ENCODE measurements around the gene C5orf34.
A peak's percentile ranks its signal among the peaks of the same experiment; 100 is the strongest.
"Not testable (repeated sequence)": the region's sequence is repeated elsewhere in the genome, so short reads cannot be mapped to it uniquely, and the experiment has no call there.

The C5orf34 gene

GRCh38 chr5:43514816-43515677 is at the start of gene C5orf34:
Gene C5orf34, minus strand, starts transcription at chr5:43515148. Its CDS starts 5,809 bp downstream, at chr5:43509339.
- DNase-seq (ENCODE audit: low read depth), result peak; percentile 87

- no peak for DNase-seq (ENCODE audit: low read depth)
These were observed 49.4 kb upstream of the C5orf34 start for GRCh38 chr5:43564289-43564850.

GRCh38 chr5:43563321-43563720 is 48.4 kb upstream of the C5orf34 start:
- no peak for DNase-seq (ENCODE audit: low read depth)

GRCh38 chr5:43561356-43561755 is 46.4 kb upstream of the C5orf34 start:
- DNase-seq (ENCODE audit: low read depth), result no peak

- DNase-seq (ENCODE audit: low read depth), result no peak
These were observed 45.2 kb upstream of the C5orf34 start for GRCh38 chr5:43560128-43560527.

- peak; percentile 76 for DNase-seq (ENCODE audit: low read depth)
These were observed 42.1 kb upstream of the C5orf34 start, which contains the start of gene PAIP1 for GRCh38 chr5:43556857-43557542. Gene PAIP1, minus strand, starts transcription at chr5:43557077. Its CDS starts 231 bp downstream, at chr5:43556846.

- DNase-seq (ENCODE audit: low read depth), result not testable (repeated sequence)
These were observed 41.6 kb upstream of the C5orf34 start for GRCh38 chr5:43556607-43556856.

GRCh38 chr5:43555895-43556606 is 41.1 kb upstream of the C5orf34 start:
- DNase-seq (ENCODE audit: low read depth), result no peak

GRCh38 chr5:43554497-43554896 is 39.5 kb upstream of the C5orf34 start:
- DNase-seq (ENCODE audit: low read depth), result no peak

- DNase-seq (ENCODE audit: low read depth), result no peak
These were observed 38.4 kb upstream of the C5orf34 start for GRCh38 chr5:43553381-43553780.

- no peak for DNase-seq (ENCODE audit: low read depth)
These were observed 36.8 kb upstream of the C5orf34 start for GRCh38 chr5:43551731-43552130.

GRCh38 chr5:43549272-43549671 is 34.3 kb upstream of the C5orf34 start:
- not testable (repeated sequence) for DNase-seq (ENCODE audit: low read depth)

- DNase-seq (ENCODE audit: low read depth), result no peak
These were observed 33.4 kb upstream of the C5orf34 start for GRCh38 chr5:43548358-43548757.

GRCh38 chr5:43547532-43547931 is 32.6 kb upstream of the C5orf34 start:
- DNase-seq (ENCODE audit: low read depth), result no peak

- DNase-seq (ENCODE audit: low read depth), result no peak
These were observed 28.5 kb upstream of the C5orf34 start for GRCh38 chr5:43543434-43543833.

- no peak for DNase-seq (ENCODE audit: low read depth)
These were observed 25.8 kb upstream of the C5orf34 start for GRCh38 chr5:43540746-43541145.

- DNase-seq (ENCODE audit: low read depth), result no peak
These were observed 22.0 kb upstream of the C5orf34 start for GRCh38 chr5:43536972-43537371.

GRCh38 chr5:43533646-43534045 is 18.7 kb upstream of the C5orf34 start:
- no peak for DNase-seq (ENCODE audit: low read depth)

GRCh38 chr5:43530648-43531047 is 15.7 kb upstream of the C5orf34 start:
- DNase-seq (ENCODE audit: low read depth), result no peak

GRCh38 chr5:43523662-43524072 is 8.7 kb upstream of the C5orf34 start:
- DNase-seq (ENCODE audit: low read depth), result peak; percentile 27

- DNase-seq (ENCODE audit: low read depth), result no peak
These were observed 5.7 kb upstream of the C5orf34 start for GRCh38 chr5:43520615-43521014.

GRCh38 chr5:43515678-43516048 is 715 bp upstream of the C5orf34 start:
- DNase-seq (ENCODE audit: low read depth), result no peak

GRCh38 chr5:43514471-43514815 is 505 bp downstream of the C5orf34 start:
- peak; percentile 42 for DNase-seq (ENCODE audit: low read depth)

All from GM04504 (cell line).